GM18505 (cell line): ENCODE measurements around the gene BICD2.

Experiments used
- ATAC-seq: cut with Tn5 transposase; IDR thresholded peaks from one replicate; pipeline ENCODE4 v1.9.1; 2021; ENCODE audit not compliant: unreplicated experiment
- POLR2A ChIP-seq: IDR thresholded peaks from 4 replicates; pipeline ENCODE4 v1.6.1; 2011; ENCODE audit warnings: borderline replicate concordance; ENCODE audit not compliant: insufficient read depth, insufficient read length; ENCODE audit errors: extremely low read depth

BICD2 gene

DNA sequence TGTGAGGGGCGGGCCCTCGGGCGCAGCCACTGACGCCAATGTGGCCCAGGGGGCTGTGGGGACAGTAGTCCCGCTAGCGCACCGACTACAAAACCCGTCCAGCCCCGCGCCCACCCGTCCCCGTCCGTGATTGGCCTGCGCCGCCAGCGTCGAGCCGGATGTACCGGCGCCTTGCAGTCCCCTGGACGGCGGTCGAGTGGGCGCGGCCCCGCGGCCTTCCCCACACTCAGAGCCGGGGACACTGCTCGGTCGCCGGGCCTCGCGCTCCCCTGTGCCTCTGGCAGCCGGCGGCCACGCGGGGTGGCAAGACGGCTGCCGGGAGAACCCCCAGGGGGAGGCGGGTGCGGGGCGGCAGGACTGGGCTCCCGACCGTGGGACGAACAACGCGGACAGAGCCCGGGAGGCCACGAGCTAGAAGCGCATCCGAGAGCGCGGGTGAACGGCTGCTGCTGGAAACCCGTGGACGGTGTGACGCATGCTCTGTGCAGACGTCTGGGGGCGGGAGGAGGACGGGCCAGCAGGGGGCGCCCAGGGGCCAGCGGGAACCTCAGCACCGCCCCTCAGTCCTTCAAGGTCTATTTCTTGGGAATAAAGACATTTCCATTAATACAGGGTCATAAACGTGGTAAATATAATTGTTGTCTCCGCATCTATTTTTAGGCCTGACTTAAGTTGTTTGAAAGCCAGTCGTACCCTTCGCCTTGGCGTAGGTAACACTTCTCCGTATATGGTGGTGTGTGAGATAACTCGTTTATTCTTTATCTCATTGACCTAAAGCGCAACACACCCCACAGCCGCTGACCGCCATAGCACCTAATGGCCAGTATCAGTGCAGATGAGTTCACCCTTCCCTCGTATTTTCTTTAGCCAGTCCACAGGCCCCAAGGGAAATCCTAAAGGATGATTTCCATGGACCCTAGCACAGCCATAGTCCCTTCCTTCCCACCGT lies 629 bp upstream of the BICD2 start:
- ATAC-seq: peak; percentile 90
- TF ChIP-seq POLR2A: peak; percentile 85

DNA sequence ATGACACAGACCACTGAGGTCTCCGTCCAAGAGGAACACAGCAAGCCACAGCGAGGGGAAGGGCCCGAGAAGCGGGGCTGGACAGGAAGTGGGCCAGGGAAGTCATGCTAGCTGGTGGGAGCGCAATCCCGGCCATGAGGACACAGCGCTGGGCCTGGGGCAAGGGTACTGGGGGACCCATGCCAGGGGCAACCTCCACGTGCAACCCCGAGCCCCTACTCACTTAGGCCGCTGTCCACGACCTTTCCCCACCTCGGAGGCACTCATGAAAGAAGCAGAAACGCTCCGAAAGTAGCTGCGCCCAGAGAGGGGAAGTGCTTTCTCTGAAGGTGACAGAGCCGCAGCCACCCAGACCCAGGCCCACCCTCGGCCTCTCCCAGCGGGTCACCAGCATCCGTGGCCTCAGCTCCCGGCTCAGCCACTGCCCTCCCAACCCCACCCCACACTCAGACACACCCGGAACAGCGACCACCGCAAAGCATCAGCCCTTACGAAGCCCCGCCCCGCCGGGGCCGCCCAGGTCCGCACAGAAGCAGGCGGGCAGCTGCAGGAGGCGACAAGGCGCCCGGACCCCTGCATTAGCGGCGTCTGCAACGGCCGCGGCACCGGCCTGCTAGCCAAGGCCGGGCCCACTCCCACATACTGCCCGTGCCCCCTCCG lies 782 bp downstream of the BICD2 start:
- ATAC-seq: no peak
- peak; percentile 21 for TF ChIP-seq POLR2A

DNA sequence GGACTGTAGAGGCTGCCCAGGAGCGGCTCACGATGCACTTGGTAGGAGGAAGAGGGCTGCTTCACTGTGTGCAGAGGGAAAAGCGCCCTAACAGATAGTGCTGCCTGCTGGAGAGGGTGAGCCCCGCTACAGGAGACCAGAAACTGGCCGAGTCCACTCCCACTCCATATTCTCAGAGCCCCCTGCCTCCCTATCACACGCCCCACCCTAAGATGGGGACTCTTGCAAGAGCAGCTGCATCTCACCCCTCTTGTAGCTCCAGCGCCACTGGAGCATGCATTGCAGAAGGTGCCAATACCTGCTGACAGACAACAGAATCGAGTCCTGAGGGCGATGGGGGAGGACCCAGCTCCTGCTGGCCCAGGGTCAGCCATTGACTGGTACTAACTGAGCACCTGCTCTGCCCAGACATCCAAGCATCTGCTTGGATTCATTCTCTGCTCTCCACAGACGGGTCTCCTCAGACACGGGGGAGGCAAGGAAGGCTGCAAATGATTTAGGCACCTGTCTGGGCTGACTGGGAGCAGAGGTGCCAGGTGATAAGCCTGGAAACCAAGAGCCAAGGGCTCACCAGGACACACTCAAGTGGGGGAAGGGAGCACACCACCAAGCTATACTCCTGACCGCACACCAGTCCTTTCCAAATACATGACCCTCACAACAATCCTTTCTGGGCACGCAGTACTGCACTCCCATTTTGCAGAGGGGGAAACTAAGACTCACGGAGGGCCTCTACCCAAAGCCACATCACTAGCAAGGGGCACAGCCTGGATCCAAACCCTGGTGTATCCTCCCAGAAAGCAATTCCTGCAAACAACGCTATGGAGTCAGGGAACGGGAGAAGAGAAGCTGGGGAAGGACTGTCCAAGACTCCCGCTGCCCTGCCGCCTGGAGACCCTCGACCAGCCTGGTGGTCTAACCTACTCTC lies 1.6 kb downstream of the BICD2 start:
- TF ChIP-seq POLR2A: no peak
- no peak for ATAC-seq

DNA sequence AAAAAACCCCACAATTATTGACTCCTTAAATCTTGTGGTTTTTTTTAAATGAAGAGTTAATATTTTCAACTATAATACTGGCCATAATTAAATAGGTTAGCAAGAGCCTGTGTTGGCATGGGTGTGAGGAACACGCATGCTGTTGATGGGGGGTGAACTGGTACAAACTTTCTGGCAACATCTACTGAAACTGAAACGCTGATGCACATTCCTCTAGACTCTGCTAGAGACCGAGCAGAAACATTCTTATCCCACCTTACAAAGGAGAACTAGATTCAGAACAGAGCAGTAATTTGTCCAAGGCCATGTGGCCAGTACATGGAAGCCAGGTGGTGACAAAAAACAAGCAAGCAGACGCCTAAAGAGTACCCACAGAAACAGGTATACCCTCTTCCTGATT lies 2.4 kb downstream of the BICD2 start:
- ATAC-seq: no peak
- no peak for TF ChIP-seq POLR2A

DNA sequence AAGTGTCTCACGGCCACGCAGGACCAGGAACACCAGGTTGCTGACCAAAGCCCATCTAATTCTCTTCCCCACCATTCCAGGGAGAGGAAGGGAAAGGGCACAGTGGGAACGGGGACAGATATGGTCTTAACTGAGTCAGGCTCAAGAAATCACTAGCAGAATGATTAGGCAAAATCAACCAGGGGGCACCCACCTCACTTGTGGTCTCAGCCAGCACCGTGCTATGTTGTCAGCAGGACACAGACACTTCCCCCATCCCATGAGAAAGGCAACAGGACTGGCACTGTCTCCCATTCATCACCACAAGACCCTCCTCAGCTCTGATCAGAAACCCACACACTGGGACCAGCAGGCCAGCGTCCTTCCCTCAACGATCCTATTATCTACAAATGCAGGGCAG lies 2.9 kb downstream of the BICD2 start:
- TF ChIP-seq POLR2A: no peak
- ATAC-seq: no peak

DNA sequence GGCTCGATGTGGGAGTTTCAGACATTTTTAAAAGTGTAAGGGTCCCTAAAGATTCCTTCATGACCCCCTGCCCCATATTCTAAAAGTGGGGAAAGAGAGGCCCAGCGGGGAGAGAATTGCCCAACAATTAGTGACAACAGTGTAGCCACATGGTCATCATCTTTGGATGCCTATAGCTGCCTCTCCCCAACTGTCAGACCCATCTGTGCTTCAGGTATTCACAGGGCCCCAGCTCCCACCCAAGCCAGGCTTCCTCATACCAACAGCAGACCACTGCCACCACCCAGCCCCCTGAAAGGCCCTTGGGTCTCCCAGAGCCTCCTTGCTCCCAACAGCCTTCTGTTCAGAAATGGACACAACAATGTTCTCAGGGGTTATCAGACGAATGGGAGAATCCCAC lies 4.1 kb downstream of the BICD2 start:
- no peak for ATAC-seq
- TF ChIP-seq POLR2A: no peak

DNA sequence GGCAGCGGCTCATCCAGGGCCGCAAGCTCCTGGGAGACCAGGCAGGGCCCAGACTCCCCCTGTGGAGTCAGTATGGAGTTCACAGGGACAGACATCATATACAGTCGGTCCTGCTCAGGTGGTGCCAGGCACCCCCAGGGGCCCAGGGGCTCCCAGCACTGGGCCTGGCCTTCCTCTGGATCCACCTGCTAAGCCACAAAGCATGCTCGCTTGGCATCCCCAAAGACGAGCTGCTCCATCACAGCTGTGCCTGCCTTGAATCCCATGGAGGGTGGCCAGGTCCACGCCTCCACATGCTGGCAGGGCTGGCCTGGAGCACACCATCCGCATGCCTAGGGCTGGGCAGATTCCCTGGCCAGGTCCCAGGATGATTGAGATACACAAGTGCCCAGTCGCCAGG lies 4.6 kb downstream of the BICD2 start:
- ATAC-seq: no peak
- TF ChIP-seq POLR2A: no peak

DNA sequence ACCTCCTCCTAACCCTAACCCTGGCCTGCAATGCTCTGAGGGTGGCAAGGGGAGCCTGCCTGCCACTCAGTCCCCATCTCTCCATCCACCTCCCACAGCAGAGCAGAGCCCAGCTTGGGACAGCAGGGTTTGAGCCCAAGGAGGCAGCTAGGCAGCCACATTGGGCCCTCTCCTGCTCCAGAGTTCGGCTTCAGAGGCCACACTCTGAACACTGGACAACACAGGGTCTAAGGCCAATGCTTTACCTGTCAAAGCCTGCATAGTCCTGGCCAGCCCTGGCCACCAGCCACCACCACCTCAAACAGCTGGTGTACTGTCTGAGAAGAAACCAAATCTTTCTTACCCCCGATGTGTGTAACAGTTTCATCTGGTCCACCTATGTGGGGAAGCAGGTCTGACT lies 5.2 kb downstream of the BICD2 start:
- no peak for TF ChIP-seq POLR2A
- ATAC-seq: no peak

DNA sequence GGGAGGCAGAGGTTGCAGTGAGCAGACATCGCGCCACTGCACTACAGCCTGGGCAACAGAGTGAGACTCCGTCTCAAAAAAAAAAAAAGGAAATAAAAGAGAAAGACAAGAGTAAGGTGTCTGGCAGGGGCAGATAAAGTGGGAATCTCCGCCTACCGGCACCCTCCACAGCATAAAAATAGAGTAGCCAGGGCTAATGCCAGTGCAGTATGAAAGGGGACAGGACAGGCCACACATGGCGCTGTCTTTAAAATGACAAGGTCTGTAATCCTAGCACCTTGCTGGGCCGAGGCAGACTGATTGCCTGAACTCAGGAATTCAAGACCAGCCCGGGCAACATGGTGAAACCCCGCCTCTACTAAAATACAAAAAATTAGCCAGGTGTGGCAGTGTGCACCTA lies 7.8 kb downstream of the BICD2 start:
- TF ChIP-seq POLR2A: no peak
- ATAC-seq: no peak

DNA sequence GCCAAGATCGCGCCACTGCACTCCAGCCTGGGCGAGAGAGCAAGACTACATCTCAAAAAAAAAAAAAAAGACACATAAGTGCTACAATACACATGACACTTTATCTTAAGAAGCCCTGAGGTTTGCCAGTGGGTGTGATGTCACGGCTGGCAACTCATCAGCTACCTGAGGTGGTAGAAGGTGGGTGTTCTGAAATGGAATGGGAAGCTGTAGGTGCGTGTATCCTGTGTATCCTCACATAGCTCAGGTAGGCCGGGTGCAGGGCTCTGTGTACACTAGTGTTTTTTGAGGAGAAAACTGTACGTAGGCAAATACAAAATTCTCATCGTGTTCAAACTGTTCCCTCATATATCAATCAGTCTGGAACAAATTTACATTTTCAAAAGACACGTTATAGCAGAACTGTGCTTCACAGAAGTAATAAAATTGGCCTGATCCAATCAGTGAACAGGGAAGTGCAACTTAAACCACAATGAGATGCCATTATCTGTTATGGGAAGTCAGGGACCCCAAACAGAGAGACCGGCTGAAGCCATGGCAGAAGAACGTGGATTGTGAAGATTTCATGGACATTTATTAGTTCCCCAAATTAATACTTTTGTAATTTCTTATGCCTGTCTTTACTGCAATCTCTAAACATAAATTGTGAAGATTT lies 10.4 kb downstream of the BICD2 start:
- TF ChIP-seq POLR2A: no peak
- ATAC-seq: no peak

DNA sequence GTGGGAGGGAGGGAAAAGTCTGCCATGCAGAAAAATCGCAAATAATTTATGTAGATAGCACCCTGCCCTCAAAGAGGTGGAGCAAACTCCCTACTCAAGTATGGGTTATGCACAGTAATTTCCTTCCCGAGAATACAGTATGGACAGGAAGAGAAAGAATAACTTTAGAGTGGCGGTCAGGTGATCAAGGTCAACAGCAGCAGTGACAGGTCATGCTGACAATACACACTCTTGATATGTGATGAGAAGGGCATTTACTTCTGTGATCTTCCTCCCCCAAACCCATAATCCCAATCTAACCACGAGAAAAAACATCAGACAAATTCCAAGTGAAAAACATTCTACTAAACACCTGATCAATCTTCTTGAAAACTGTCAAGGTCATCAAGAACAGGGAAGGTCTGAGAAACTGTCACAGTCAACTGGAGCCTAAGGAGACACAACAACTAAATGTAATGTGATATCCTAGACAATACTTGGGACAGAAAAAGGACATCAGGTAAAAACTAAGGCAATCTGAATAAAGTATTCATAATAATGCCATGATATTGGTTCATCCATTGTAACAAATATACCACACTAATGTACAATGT lies 11.7 kb downstream of the BICD2 start:
- TF ChIP-seq POLR2A: no peak
- no peak for ATAC-seq

DNA sequence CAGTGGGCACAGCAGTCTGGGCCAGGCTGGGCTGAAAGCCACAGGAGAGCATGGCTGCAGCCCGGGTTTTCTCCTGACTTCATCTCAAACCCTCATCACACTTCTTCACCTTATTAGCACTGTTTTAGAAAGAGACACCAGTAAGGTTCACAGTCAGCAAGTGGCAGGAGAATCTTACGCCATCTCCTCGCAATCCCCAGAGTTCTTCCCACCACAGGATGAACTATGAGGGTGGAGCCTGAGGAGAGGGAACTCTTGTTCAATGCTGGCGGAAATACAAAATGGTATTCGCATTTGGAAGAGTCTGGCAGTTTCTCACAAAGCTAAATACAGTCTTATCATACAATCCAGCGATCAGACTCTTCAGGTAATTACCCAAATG lies 14.7 kb downstream of the BICD2 start:
- ATAC-seq: no peak
- TF ChIP-seq POLR2A: no peak
